Activated naive CD4-positive, alpha-beta T cell treated with anti-CD3 and anti-CD28 coated beads, Interleukin-2, amount 10 ng/mL, durations not matched to agents 7 days and 5 days (primary cell): ENCODE data around the gene CFB.
"Not testable (repeated sequence)": the region's sequence is repeated elsewhere in the genome, so short reads cannot be mapped to it uniquely, and the experiment has no call there.

ENCODE experiments used
- CTCF ChIA-PET: fragments of 350-600 bp; sonication (Branson Sonifier 250); formaldehyde crosslinking; loops from one replicate; lab custom pipeline; 2021; ENCODE audit warnings: antibody characterized with exemption; lab: Charles Lee
- DNase-seq: peaks from one replicate; pipeline ENCODE4 v3.0.0-alpha.2; 2020
- H3K27ac Mint-ChIP-seq: one replicate; pipeline ENCODE4 v1.8.0; 2021; ENCODE audit warnings: mild to moderate bottlenecking, moderate library complexity, mixed read lengths
- H3K27me3 Mint-ChIP-seq: one replicate; pipeline ENCODE4 v1.8.0; 2021; ENCODE audit warnings: mild to moderate bottlenecking, mixed read lengths
- H3K36me3 Mint-ChIP-seq: one replicate; pipeline ENCODE4 v1.8.0; 2021; ENCODE audit warnings: mixed read lengths
- H3K4me1 Mint-ChIP-seq: one replicate; pipeline ENCODE4 v1.8.0; 2021; ENCODE audit warnings: mixed read lengths
- H3K4me3 Mint-ChIP-seq: one replicate; pipeline ENCODE4 v1.8.0; 2021; ENCODE audit warnings: mild to moderate bottlenecking, moderate library complexity, mixed read lengths
- H3K9me3 Mint-ChIP-seq: one replicate; pipeline ENCODE4 v1.8.0; 2021; ENCODE audit warnings: mixed read lengths

Gene CFB

GRCh38 chr6:31978831-31979230 lies 32.9 kb downstream of the CFB start:
- peak overlapping the region; percentile 76 for H3K27ac Mint-ChIP-seq
- CTCF ChIA-PET = interaction anchor here (1.8 kb wide), 1 partner anchor 26 kb away, joined by 5 read pairs; no protein-coding TSS in a partner anchor

DNA sequence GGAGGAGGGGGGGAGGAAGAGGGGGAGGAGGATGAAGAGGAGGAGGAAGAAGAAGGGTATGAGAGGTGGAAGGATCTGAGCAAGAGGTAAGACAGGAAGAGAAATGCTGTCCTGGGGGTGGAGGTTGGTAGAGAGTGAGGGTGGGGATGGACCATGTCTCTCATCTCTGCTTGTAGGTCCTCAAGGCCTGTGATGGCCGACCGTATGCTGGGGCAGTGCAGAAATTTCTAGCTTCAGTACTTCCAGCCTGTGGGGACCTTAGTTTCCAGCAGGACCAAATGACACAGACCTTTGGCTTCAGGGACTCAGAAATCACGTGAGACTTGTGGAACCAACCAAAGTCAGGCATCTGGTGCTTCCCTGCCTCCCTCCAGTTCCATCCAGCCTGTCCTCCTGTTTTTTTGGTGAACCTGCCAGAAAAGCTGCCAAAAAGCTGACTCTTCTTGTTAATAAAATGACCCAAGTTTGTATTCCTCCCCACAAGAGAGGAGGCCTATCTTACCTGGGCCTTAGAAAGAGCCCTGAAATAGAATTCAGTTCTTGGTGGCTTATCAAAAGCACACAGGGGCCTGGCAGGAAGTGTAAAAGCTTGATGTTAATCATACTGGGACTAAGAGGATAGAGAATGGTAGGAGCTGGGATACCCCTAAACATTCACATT lies 33.5 kb downstream of the CFB start:
- H3K4me3 Mint-ChIP-seq = no peak overlapping the region
- no peak for DNase-seq
- H3K9me3 Mint-ChIP-seq = no peaks in the 10 kb centered on the region
- H3K27ac Mint-ChIP-seq = peak overlapping the region; percentile 76
- CTCF ChIA-PET = interaction anchor here (1.8 kb wide), 1 partner anchor 27 kb away, joined by 5 read pairs; no protein-coding TSS in a partner anchor
- peaks cover 5% of the 10 kb centered on the region for H3K36me3 Mint-ChIP-seq
- peaks cover 21% of the 10 kb centered on the region for H3K4me1 Mint-ChIP-seq
- H3K27me3 Mint-ChIP-seq = no peaks in the 10 kb centered on the region

More at GRCh38 chr6:31978831-31979230, 32.9 kb downstream of the CFB start:
- no peaks in the 10 kb centered on the region for H3K27me3 Mint-ChIP-seq
- no peak for DNase-seq
- peaks cover 5% of the 10 kb centered on the region for H3K36me3 Mint-ChIP-seq
- no peak overlapping the region for H3K4me3 Mint-ChIP-seq
- no peaks in the 10 kb centered on the region for H3K9me3 Mint-ChIP-seq
- peaks cover 25% of the 10 kb centered on the region for H3K4me1 Mint-ChIP-seq

GRCh38 chr6:31980195-31980876 lies 34.4 kb downstream of the CFB start:
- H3K9me3 Mint-ChIP-seq, DNase-seq, H3K4me3 Mint-ChIP-seq, H3K36me3 Mint-ChIP-seq, H3K27me3 Mint-ChIP-seq: not testable (repeated sequence)
- H3K27ac Mint-ChIP-seq = peak overlapping the region; percentile 74
- CTCF ChIA-PET = interaction anchor here (1.8 kb wide), 1 partner anchor 28 kb away, joined by 5 read pairs; no protein-coding TSS in a partner anchor
- peaks cover 19% of the 10 kb centered on the region for H3K4me1 Mint-ChIP-seq

GRCh38 chr6:31980998-31981397 lies 35.1 kb downstream of the CFB start:
- H3K4me3 Mint-ChIP-seq, H3K27me3 Mint-ChIP-seq, CTCF ChIA-PET, H3K27ac Mint-ChIP-seq, DNase-seq, H3K36me3 Mint-ChIP-seq, H3K9me3 Mint-ChIP-seq: not testable (repeated sequence)
- peaks cover 19% of the 10 kb centered on the region for H3K4me1 Mint-ChIP-seq

GRCh38 chr6:31981744-31982143 lies 35.8 kb downstream of the CFB start, which contains the start of gene C4A:
C4A (plus strand) TSS chr6:31982057; CDS start chr6:31982108, 51 bp downstream.
- H3K4me3 Mint-ChIP-seq, H3K9me3 Mint-ChIP-seq, H3K27me3 Mint-ChIP-seq, CTCF ChIA-PET, H3K27ac Mint-ChIP-seq, H3K36me3 Mint-ChIP-seq, DNase-seq: not testable (repeated sequence)
- H3K4me1 Mint-ChIP-seq = peaks cover 19% of the 10 kb centered on the region

GRCh38 chr6:31989363-31989762 lies 43.5 kb downstream of the CFB start:
- H3K4me1 Mint-ChIP-seq, H3K4me3 Mint-ChIP-seq, H3K27ac Mint-ChIP-seq, H3K36me3 Mint-ChIP-seq, DNase-seq, H3K9me3 Mint-ChIP-seq, H3K27me3 Mint-ChIP-seq, CTCF ChIA-PET: not testable (repeated sequence)

GRCh38 chr6:31994421-31994820 lies 48.5 kb downstream of the CFB start:
- CTCF ChIA-PET, H3K4me1 Mint-ChIP-seq, H3K27me3 Mint-ChIP-seq, H3K9me3 Mint-ChIP-seq, H3K4me3 Mint-ChIP-seq, DNase-seq, H3K36me3 Mint-ChIP-seq, H3K27ac Mint-ChIP-seq: not testable (repeated sequence)

DNA sequence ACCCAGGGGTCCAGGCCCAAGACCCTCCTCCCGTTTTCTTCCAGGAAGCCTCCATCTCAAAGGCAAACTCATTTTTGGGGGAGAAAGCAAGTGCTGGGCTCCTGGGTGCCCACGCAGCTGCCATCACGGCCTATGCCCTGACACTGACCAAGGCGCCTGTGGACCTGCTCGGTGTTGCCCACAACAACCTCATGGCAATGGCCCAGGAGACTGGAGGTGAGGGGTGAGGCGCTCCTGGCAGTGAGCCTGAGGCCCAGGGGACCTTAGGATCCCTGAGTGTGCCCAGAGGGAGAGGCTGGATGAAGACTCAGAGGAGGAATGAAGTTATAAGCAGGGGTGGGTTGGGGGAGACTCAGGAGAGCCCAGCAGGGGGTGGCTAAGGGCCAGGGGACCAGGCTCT lies 50.5 kb downstream of the CFB start:
- H3K4me3 Mint-ChIP-seq, CTCF ChIA-PET, H3K9me3 Mint-ChIP-seq, H3K27ac Mint-ChIP-seq, H3K36me3 Mint-ChIP-seq, H3K27me3 Mint-ChIP-seq, H3K4me1 Mint-ChIP-seq, DNase-seq: not testable (repeated sequence)
